ENCODE data around the gene GUK1. TPM values are rescaled to one million over a fixed set of nuclear protein-coding genes. Genes with fewer than 3 reads are reported as not detected.
A peak's percentile ranks its signal among the peaks of the same experiment; 100 is the strongest.

GUK1 gene
- polyA plus RNA-seq, 3 donors: 262 to 391 (median 316) TPM

DNA sequence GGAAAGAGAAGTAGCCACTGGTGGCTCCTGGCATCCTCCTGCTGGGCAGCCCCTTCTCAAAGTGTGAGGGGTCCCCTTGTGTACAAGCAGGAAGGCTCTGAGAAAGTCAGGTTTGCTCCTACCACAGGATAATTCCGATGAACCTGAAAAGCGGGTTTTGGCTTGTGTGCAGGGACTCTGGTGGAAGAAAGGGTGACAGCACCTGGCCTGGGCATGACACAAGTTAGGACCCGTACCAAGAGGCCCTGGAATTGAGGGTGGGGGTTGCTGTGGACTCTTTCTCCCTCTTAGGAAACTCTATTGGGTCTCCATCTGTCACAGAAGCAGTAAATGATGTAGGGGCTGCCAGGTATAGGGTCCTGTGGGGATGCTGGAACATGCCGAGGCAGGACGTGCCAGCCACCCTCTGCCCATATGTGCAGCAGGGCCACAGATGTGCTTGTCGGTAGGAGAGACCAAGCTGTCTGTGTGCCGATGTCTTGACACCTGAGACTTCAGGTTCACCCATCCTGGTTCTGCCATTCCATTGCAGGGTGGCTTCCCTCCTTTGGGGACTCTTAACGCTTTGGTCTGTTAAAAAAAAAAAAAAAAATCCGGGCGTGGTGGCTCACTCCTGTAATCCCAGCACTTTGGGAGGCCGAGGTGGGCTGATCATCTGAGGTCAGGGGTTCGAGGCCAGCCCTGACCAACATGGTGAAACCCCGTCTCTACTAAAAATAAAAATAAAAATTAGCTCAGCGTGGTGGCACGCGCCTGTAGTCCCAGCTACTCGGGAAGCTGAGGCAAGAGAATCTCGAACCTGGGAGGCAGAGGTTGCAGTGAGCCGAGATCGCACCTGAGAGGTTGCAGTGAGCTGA is 46.8 kb upstream of the GUK1 start:
- Histone ChIP-seq H3K9ac (ENCODE audit: insufficient read depth, low read length, poor library complexity, severe bottlenecking) (no peak overlapping the region), H3K79me2 (ENCODE audit: insufficient read depth, low read length) (peaks cover 100% of the 10 kb centered on the region), H3K4me1 (ENCODE audit: control insufficient read depth in 1 of 2, insufficient read depth in 2 of 2, low read length in 2 of 2) (peaks cover 38 to 51% of the 10 kb centered on the region in 2 donors), H4K20me1 (ENCODE audit: insufficient read depth, low read length) (peaks cover 100% of the 10 kb centered on the region), H3K27ac (ENCODE audit: low read depth in 1 of 2, low read length in 2 of 2) (peak overlapping the region in 1 of 2 donors; percentile 94), H3K4me3 (replicated peaks in 1 of 3; ENCODE audit: low read depth in 2 of 3, low read length in 3 of 3) (no peak overlapping the region), H3K4me2 (replicated peaks; ENCODE audit: extremely low read depth, low read length, poor library complexity, severe bottlenecking) (no peak overlapping the region), H3K9me3 (replicated peaks in 1 of 2; ENCODE audit: control insufficient read depth in 1 of 2, insufficient read depth in 1 of 2, low read length in 2 of 2) (peaks cover 9 to 15% of the 10 kb centered on the region in 2 donors), H2AFZ (ENCODE audit: insufficient read depth, low read depth, low read length, poor library complexity, severe bottlenecking) (no peak overlapping the region), H3K36me3 (replicated peaks in 1 of 2; ENCODE audit: control insufficient read depth in 1 of 2, insufficient read depth in 2 of 2, low read length in 2 of 2) (peaks cover 21 to 70% of the 10 kb centered on the region in 2 donors), H3K27me3 (ENCODE audit: control insufficient read depth in 2 of 2, insufficient read depth in 2 of 2, low read length in 2 of 2) (no peaks in the 10 kb centered on the region)
- H3K9me3 Mint-ChIP-seq: peaks cover 5 to 16% (median 10%) of the 10 kb centered on the region in 7 donors
- H3K27ac Mint-ChIP-seq: peak overlapping the region in 2 of 7 donors; percentile 41 to 80
- H3K27me3 Mint-ChIP-seq (ENCODE audit: low read depth in 3 of 3): peaks cover 0 to 5% (median 3%) of the 10 kb centered on the region in 3 donors
- WGBS (ENCODE audit: insufficient coverage): 98% methylated on average over 15 of the region's 20 CpGs
- H3K4me3 Mint-ChIP-seq: no peak overlapping the region
- TF ChIP-seq, protein P1, sequence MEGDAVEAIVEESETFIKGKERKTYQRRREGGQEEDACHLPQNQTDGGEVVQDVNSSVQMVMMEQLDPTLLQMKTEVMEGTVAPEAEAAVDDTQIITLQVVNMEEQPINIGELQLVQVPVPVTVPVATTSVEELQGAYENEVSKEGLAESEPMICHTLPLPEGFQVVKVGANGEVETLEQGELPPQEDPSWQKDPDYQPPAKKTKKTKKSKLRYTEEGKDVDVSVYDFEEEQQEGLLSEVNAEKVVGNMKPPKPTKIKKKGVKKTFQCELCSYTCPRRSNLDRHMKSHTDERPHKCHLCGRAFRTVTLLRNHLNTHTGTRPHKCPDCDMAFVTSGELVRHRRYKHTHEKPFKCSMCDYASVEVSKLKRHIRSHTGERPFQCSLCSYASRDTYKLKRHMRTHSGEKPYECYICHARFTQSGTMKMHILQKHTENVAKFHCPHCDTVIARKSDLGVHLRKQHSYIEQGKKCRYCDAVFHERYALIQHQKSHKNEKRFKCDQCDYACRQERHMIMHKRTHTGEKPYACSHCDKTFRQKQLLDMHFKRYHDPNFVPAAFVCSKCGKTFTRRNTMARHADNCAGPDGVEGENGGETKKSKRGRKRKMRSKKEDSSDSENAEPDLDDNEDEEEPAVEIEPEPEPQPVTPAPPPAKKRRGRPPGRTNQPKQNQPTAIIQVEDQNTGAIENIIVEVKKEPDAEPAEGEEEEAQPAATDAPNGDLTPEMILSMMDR (IDR thresholded peaks at IDR 0.05): no peak
- H3K4me1 Mint-ChIP-seq: peaks cover 57% of the 10 kb centered on the region
- DNase-seq: peak in 1 of 3 donors; percentile 2
- peaks cover 50 to 76% of the 10 kb centered on the region in 2 donors for H3K36me3 Mint-ChIP-seq
- intact Hi-C loops (cut with micrococcal nuclease): no loop called here

GRCh38 chr1:228094432-228095016 is 45.6 kb upstream of the GUK1 start:
- Mint-ChIP-seq H3K4me1 (peaks cover 48% of the 10 kb centered on the region), H3K27me3 (ENCODE audit: low read depth in 3 of 3) (peaks cover 0 to 3% (median 0%) of the 10 kb centered on the region in 3 donors), H3K4me3 (no peak overlapping the region), H3K27ac (peak overlapping the region in 5 of 7 donors; percentile 2 to 73 (median 26)), H3K9me3 (peaks cover 5 to 16% (median 10%) of the 10 kb centered on the region in 7 donors), H3K36me3 (peaks cover 58 to 85% of the 10 kb centered on the region in 2 donors)
- no peak overlapping the region for H3K4me3 ChIP-seq (replicated peaks in 1 of 3; ENCODE audit: low read depth in 2 of 3, low read length in 3 of 3)
- H2AFZ ChIP-seq (ENCODE audit: insufficient read depth, low read depth, low read length, poor library complexity, severe bottlenecking): no peak overlapping the region
- no peaks in the 10 kb centered on the region for H3K27me3 ChIP-seq (ENCODE audit: control insufficient read depth in 2 of 2, insufficient read depth in 2 of 2, low read length in 2 of 2)
- H4K20me1 ChIP-seq (ENCODE audit: insufficient read depth, low read length): peaks cover 100% of the 10 kb centered on the region
- WGBS (ENCODE audit: insufficient coverage): 100% methylated on average over 2 of the region's 13 CpGs
- no peak for DNase-seq
- H3K4me2 ChIP-seq (replicated peaks; ENCODE audit: extremely low read depth, low read length, poor library complexity, severe bottlenecking): no peak overlapping the region
- peaks cover 26 to 42% of the 10 kb centered on the region in 2 donors for H3K4me1 ChIP-seq (ENCODE audit: control insufficient read depth in 1 of 2, insufficient read depth in 2 of 2, low read length in 2 of 2)
- H3K36me3 ChIP-seq (replicated peaks in 1 of 2; ENCODE audit: control insufficient read depth in 1 of 2, insufficient read depth in 2 of 2, low read length in 2 of 2): peaks cover 34 to 82% of the 10 kb centered on the region in 2 donors
- no peak overlapping the region for H3K9ac ChIP-seq (ENCODE audit: insufficient read depth, low read length, poor library complexity, severe bottlenecking)
- peak overlapping the region in 1 of 2 donors; percentile 63 for H3K27ac ChIP-seq (ENCODE audit: low read depth in 1 of 2, low read length in 2 of 2)
- H3K9me3 ChIP-seq (replicated peaks in 1 of 2; ENCODE audit: control insufficient read depth in 1 of 2, insufficient read depth in 1 of 2, low read length in 2 of 2): peaks cover 9 to 15% of the 10 kb centered on the region in 2 donors
- H3K79me2 ChIP-seq (ENCODE audit: insufficient read depth, low read length): peaks cover 100% of the 10 kb centered on the region
- intact Hi-C loops (cut with micrococcal nuclease): no loop called here
- TF ChIP-seq, protein P1 (IDR thresholded peaks at IDR 0.05): no peak
